K562 (cell line): ENCODE data around the gene CAVIN1. TPM values are rescaled to one million over a fixed set of nuclear protein-coding genes. Genes with fewer than 3 reads are reported as not detected.
"Not testable (repeated sequence)": the region's sequence is repeated elsewhere in the genome, so short reads cannot be mapped to it uniquely, and the experiment has no call there.

Experiments used
- ATAC-seq: fragments of 200-7000 bp; cut with Tn5 transposase; 3 replicates; pipeline ENCODE4 v1.9.1; 2020; ENCODE audit warnings: moderate library complexity
- BruUV-seq: library from RNA; stranded (reverse); fragments of 400-500 nt; replicated peaks from 2 replicates; lab custom pipeline; 2021; lab: Mats Ljungman, UMichigan
- CTCF ChIA-PET: fragments of 300-600 bp; formaldehyde crosslinking; extraction: SDS; loops from one replicate; lab custom pipeline; 2021; ENCODE audit warnings: low intra/inter-chr PET ratio; lab: Yijun Ruan, JAX
- POLR2A ChIA-PET: fragments of 300-600, 350-650 bp; sonication (Branson Sonifier 250); formaldehyde crosslinking; extraction: SDS; loops from one replicate; lab custom pipeline; 2021; ENCODE audit warnings: antibody characterized with exemption, inconsistent platforms; lab: Yijun Ruan, JAX
- DNase-seq, 4 experiments: peaks; one replicate each; pipeline versions ENCODE4 v3.0.0 to v3.0.0-alpha.2; 2011 to 2018; ENCODE audit warnings: low spot score in 3 of 4, mixed read lengths in 3 of 4; ENCODE audit errors: extremely low read depth in 1 of 4
- FAIRE-seq: peaks from 2 replicates; lab custom pipeline; 2011; peaks lifted over from hg19 to GRCh38; lab: Jason Lieb, UNC
- H2AFZ ChIP-seq: 2 replicates; pipeline ENCODE4 v1.6.0; 2011; ENCODE audit warnings: low read depth, low read length, control low read depth, inconsistent platforms
- H3K27ac ChIP-seq: fragments of 200-600 bp; 3 replicates; pipeline ENCODE4 v1.8.0; 2011; ENCODE audit warnings: low read depth, mild to moderate bottlenecking, control low read depth, inconsistent platforms, low read length, moderate library complexity, mixed read lengths; ENCODE audit errors: extremely low read depth
- H3K27me3 ChIP-seq, 2 experiments: fragments of 300-600 bp in 1 of 2; 2 replicates in 1 of 2; 3 replicates in 1 of 2; pipeline versions ENCODE4 v1.6.0 to v1.8.0; 2011; ENCODE audit warnings: inconsistent platforms in 2 of 2, low read length in 2 of 2, mild to moderate bottlenecking in 1 of 2, mixed read lengths in 1 of 2, moderate library complexity in 1 of 2; ENCODE audit not compliant: control insufficient read depth in 2 of 2, insufficient read depth in 2 of 2
- H3K36me3 ChIP-seq: fragments of 300-600 bp; 3 replicates; pipeline ENCODE4 v1.8.0; 2011; ENCODE audit warnings: mild to moderate bottlenecking, low read length, inconsistent platforms; ENCODE audit not compliant: control insufficient read depth, insufficient read depth
- H3K4me1 ChIP-seq, 2 experiments: fragments of 200-600 bp in 1 of 2; replicated peaks in 1 of 2; 2 replicates in 1 of 2; 3 replicates in 1 of 2; pipeline versions ENCODE4 v1.5.1 to v1.8.0; 2011; ENCODE audit warnings: inconsistent platforms in 2 of 2, low read length in 2 of 2, mild to moderate bottlenecking in 1 of 2, mixed read lengths in 1 of 2, moderate library complexity in 1 of 2; ENCODE audit not compliant: control insufficient read depth in 2 of 2, insufficient read depth in 2 of 2
- H3K4me2 ChIP-seq: 2 replicates; pipeline ENCODE4 v1.6.1; 2011; ENCODE audit warnings: low read length, control low read depth, inconsistent platforms, mixed read lengths; ENCODE audit not compliant: insufficient read depth
- H3K4me3 ChIP-seq: fragments of 200-600 bp; sonication (generic), shearing (Covaris generic); 2 replicates; pipeline ENCODE4 v1.5.1; 2016; ENCODE audit warnings: control low read depth, inconsistent platforms
- H3K79me2 ChIP-seq: fragments of 200-600 bp; 3 replicates; pipeline ENCODE4 v1.8.0; 2011; ENCODE audit warnings: low read length, inconsistent platforms; ENCODE audit not compliant: control insufficient read depth, insufficient read depth
- H3K9ac ChIP-seq, 2 experiments: 2 replicates each; pipeline versions ENCODE4 v1.6.0 to v1.6.1; 2011; ENCODE audit warnings: low read depth in 2 of 2, low read length in 2 of 2, control low read depth in 1 of 2, inconsistent platforms in 1 of 2, mild to moderate bottlenecking in 1 of 2, mixed read lengths in 1 of 2; ENCODE audit not compliant: insufficient read depth in 1 of 2
- H3K9me1 ChIP-seq: one replicate; pipeline ENCODE4 v1.6.0; 2011; ENCODE audit warnings: inconsistent platforms, mild to moderate bottlenecking, low read length, moderate library complexity; ENCODE audit not compliant: control insufficient read depth, insufficient read depth
- H3K9me3 ChIP-seq: replicated peaks from 2 replicates; pipeline ENCODE4 v1.5.1; 2011; ENCODE audit warnings: low read depth, low read length, inconsistent platforms; ENCODE audit not compliant: control insufficient read depth, insufficient read depth
- H4K20me1 ChIP-seq: replicated peaks from 2 replicates; pipeline ENCODE4 v1.6.1; 2011; ENCODE audit warnings: low read length, inconsistent platforms, mixed read lengths; ENCODE audit not compliant: control insufficient read depth, insufficient read depth
- BCOR ChIP-seq: fragments of 450-650 bp; IDR thresholded peaks from 2 replicates; pipeline ENCODE4 v1.6.1; 2016
- GABPA ChIP-seq: fragments of 200-800 bp; sonication (Bioruptor generic); conservative IDR thresholded peaks from 2 replicates; pipeline ENCODE4 v1.6.1; 2016; ENCODE audit warnings: low read depth, missing genetic modification characterization, missing compliant biosample characterization
- LCOR ChIP-seq: sonication (generic); formaldehyde crosslinking; IDR thresholded peaks from 2 replicates; pipeline ENCODE4 v1.8.0; 2022; ENCODE audit warnings: mild to moderate bottlenecking, missing genetic modification reagents
- LEF1 ChIP-seq: fragments of 450-650 bp; IDR thresholded peaks from 2 replicates; pipeline ENCODE4 v1.6.1; 2016; ENCODE audit warnings: mild to moderate bottlenecking
- NFIC ChIP-seq: fragments of 450-650 bp; IDR thresholded peaks from 2 replicates; pipeline ENCODE4 v1.6.1; 2017; ENCODE audit warnings: mild to moderate bottlenecking, inconsistent platforms
- NR2C2 ChIP-seq, 2 experiments: fragments of 200-800 bp in 1 of 2; sonication (Bioruptor generic) in 1 of 2; sonication (generic) in 1 of 2; formaldehyde crosslinking in 1 of 2; IDR thresholded peaks; 2 replicates each; pipeline versions ENCODE4 v1.6.1 to v1.8.0; 2016 to 2022; ENCODE audit warnings: mild to moderate bottlenecking in 1 of 2, missing compliant biosample characterization in 1 of 2, missing genetic modification characterization in 1 of 2, missing genetic modification reagents in 1 of 2
- PTTG1 ChIP-seq: fragments of 450-650 bp; IDR thresholded peaks from 2 replicates; pipeline ENCODE4 v1.6.1; 2016; ENCODE audit warnings: low read depth, mild to moderate bottlenecking, missing genetic modification characterization, missing compliant biosample characterization
- RFX1 ChIP-seq: fragments of 450-650 bp; IDR thresholded peaks from 2 replicates; pipeline ENCODE4 v1.6.1; 2016; ENCODE audit warnings: mild to moderate bottlenecking, moderate library complexity
- SIX5 ChIP-seq, 2 experiments: IDR thresholded peaks; 2 replicates each; pipeline ENCODE4 v1.6.1; 2011; ENCODE audit warnings: low read length in 2 of 2, borderline replicate concordance in 1 of 2, low read depth in 1 of 2, mild to moderate bottlenecking in 1 of 2, moderate library complexity in 1 of 2; ENCODE audit not compliant: insufficient read depth in 1 of 2
- SMARCE1 ChIP-seq: fragments of 450-650 bp; IDR thresholded peaks from 2 replicates; pipeline ENCODE4 v1.7.1; 2016; ENCODE audit warnings: mild to moderate bottlenecking
- SPI1 ChIP-seq: IDR thresholded peaks from 2 replicates; pipeline ENCODE4 v1.6.1; 2011; ENCODE audit warnings: low read depth, low read length, control low read depth, borderline replicate concordance
- ZNF121 ChIP-seq: sonication (generic); formaldehyde crosslinking; conservative IDR thresholded peaks from 2 replicates; pipeline ENCODE4 v1.8.0; 2022; ENCODE audit warnings: missing genetic modification reagents
- WGBS: fragments of 100-300 bp; shearing (Covaris generic); methylation state at CpG from one replicate; pipeline ENCODE4 v1.1.6; 2016; ENCODE audit warnings: low coverage, mixed read lengths; ENCODE audit not compliant: insufficient coverage; ENCODE audit errors: missing lambda C conversion rate; 5-methylcytosine and 5-hydroxymethylcytosine counted together
- in situ Hi-C: fragments of 300-500 bp; cut with MboI; formaldehyde crosslinking; loops from 4 replicates; pipeline ENCODE4 v1.15.0; 2018; ENCODE audit warnings: inconsistent platforms, mixed read lengths
- intact Hi-C: fragments of 100-400 bp; cut with micrococcal nuclease; formaldehyde crosslinking; loops from 2 replicates; pipeline ENCODE4 v1.14.2; 2022
- polyA plus RNA-seq, 8 experiments: library from polyadenylated mRNA; depleted of rRNA in 4 of 8; stranded (reverse) in 5 of 8; unstranded in 3 of 8; fragments of >200 nt; fragmentation: Nextera tagmentation in 2 of 8; fragmentation: Illumina TruSeq in 1 of 8; extraction: Ambion mirVana in 2 of 8; extraction: Trizol in 1 of 8; gene quantifications; 2 replicates each; pipeline versions ENCODE4 v1.2.1 to v1.2.3, GENCODE V29; 2011 to 2014; ENCODE audit warnings: inconsistent platforms in 1 of 8, missing spikeins in 1 of 8
- total RNA-seq, 7 experiments: library from RNA; depleted of rRNA in 6 of 7; stranded (reverse); fragments of >200 nt in 6 of 7; fragmentation: Illumina TruSeq in 2 of 7; extraction: Trizol in 2 of 7; gene quantifications; 2 replicates each; pipeline versions ENCODE4 v1.2.1 to v1.2.3, GENCODE V29; 2011 to 2021; ENCODE audit warnings: low replicate concordance in 1 of 7
- TF ChIP-seq, protein P1 (sequence below): fragments of 450-650 bp; IDR thresholded peaks from 2 replicates; pipeline ENCODE4 v1.6.1; 2016
- TF ChIP-seq, protein P2 (sequence below): IDR thresholded peaks from 2 replicates; pipeline ENCODE4 v1.6.1; 2012; ENCODE audit warnings: low read depth, low read length, improper control_type of control experiment, borderline replicate concordance

CAVIN1 gene
- total and polyA plus RNA-seq, 9 of the 15 experiments (the other 6 are each of a cell fraction or from before 2014, with no cell fraction given) = 6.8 to 162 (median 74.5) TPM

DNA sequence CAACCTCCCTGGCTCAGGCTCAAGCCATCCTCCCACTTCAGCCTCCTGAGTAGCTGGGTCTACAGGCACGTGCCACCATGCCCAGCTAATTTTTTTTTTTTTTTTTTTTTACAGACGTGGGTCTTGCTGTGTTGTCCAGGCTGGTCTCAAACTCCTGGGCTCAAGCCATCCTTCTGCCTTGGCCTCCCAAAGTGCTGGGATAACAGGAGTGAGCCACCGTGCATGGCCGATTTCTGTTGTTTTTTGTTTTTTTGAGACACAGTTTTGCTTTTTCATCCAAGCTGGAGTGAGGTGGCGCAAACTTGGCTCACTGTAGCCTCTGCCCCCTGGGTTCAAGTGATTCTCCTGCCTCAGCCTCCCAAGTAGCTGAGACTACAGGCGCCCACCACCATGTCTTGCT is 31.9 kb upstream of the CAVIN1 start:
- H3K36me3 ChIP-seq, DNase-seq, ATAC-seq, H3K9me3 ChIP-seq, H4K20me1 ChIP-seq, H3K27me3 ChIP-seq, H3K4me2 ChIP-seq, H3K27ac ChIP-seq, FAIRE-seq, in situ Hi-C loops, H2AFZ ChIP-seq, CTCF ChIA-PET, H3K4me3 ChIP-seq, H3K9ac ChIP-seq, H3K9me1 ChIP-seq, BruUV-seq: not testable (repeated sequence)
- Histone ChIP-seq H3K79me2 (peaks cover 24% of the 10 kb centered on the region), H3K4me1 (peaks cover 23 to 25% of the 10 kb centered on the region in 2 experiments)
- POLR2A ChIA-PET = interaction anchor here (0.6 kb wide), 1 partner anchor 744 kb away, joined by 4 read pairs; no protein-coding TSS in a partner anchor
- TF ChIP-seq BCOR (peak; percentile 60), ZNF121 (peak; percentile 88)
- intact Hi-C loops = loop anchor here (5.0 kb wide), 1 partner anchor 133 kb away; no protein-coding TSS in a partner anchor
- 65% methylated on average over 6 of the region's 6 CpGs for WGBS

DNA sequence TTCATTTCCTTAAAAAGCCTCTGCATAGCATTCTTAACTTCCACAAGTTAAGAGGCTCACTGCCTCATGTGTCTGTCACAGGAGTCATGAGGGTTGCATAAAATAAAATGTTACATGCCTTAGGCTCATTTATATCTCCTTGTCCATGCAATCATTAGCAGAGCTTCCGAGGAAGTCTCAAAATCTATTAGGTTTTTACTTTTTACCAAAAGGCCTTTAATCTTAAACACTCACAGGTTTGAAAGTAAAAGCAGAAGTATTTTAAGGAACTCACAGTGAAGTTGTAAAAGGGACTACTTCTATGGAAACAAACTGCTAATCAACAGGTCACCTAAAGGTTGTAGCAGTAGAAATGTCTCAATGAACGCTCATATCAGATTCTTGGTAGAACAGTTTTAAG is 30.4 kb upstream of the CAVIN1 start:
- Histone ChIP-seq H3K9me1 (no peaks in the 10 kb centered on the region), H3K9ac (no peak overlapping the region), H3K9me3 (no peaks in the 10 kb centered on the region), H3K36me3 (no peaks in the 10 kb centered on the region), H3K27ac (peak overlapping the region; percentile 13; the same call in 1 of the 3 replicates), H3K4me3 (no peak overlapping the region), H3K79me2 (peaks cover 9% of the 10 kb centered on the region), H4K20me1 (no peaks in the 10 kb centered on the region), H2AFZ (peak overlapping the region; percentile 66), H3K4me1 (peaks cover 23 to 27% of the 10 kb centered on the region in 2 experiments), H3K27me3 (no peaks in the 10 kb centered on the region), H3K4me2 (no peak overlapping the region)
- no peak for ATAC-seq
- peak; percentile 23 for FAIRE-seq
- in situ Hi-C loops = no loop called here
- BruUV-seq = no TSS peak
- no peak for DNase-seq
- intact Hi-C loops = no loop called here
- TF ChIP-seq NR2C2 (CRISPR knock-in tag; IDR thresholded peaks at IDR 0.05) (no peak), NR2C2 (tag; IDR thresholded peaks at IDR 0.05) (peak; percentile 40; the same call in 1 of the 2 replicates), SIX5 (IDR thresholded peaks at IDR 0.05; ENCODE audit: borderline replicate concordance in 1 of 2, insufficient read depth in 1 of 2, low read depth in 1 of 2, low read length in 2 of 2) (no peak), LEF1 (peak; percentile 18; the same call in 1 of the 2 replicates), LCOR (CRISPR knock-in tag) (no peak), RFX1 (no peak), SMARCE1 (0 out of 2 replicates have a peak, but pooled peaks have one; percentile 28), GABPA (no peak), SPI1 (peak; percentile 74; the same call in 1 of the 2 replicates), PTTG1 (tag) (no peak), NFIC (no peak)
- TF ChIP-seq, protein P1, sequence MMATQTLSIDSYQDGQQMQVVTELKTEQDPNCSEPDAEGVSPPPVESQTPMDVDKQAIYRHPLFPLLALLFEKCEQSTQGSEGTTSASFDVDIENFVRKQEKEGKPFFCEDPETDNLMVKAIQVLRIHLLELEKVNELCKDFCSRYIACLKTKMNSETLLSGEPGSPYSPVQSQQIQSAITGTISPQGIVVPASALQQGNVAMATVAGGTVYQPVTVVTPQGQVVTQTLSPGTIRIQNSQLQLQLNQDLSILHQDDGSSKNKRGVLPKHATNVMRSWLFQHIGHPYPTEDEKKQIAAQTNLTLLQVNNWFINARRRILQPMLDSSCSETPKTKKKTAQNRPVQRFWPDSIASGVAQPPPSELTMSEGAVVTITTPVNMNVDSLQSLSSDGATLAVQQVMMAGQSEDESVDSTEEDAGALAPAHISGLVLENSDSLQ = 0 out of 2 replicates have a peak, but pooled peaks have one; percentile 15
- TF ChIP-seq, protein P2, sequence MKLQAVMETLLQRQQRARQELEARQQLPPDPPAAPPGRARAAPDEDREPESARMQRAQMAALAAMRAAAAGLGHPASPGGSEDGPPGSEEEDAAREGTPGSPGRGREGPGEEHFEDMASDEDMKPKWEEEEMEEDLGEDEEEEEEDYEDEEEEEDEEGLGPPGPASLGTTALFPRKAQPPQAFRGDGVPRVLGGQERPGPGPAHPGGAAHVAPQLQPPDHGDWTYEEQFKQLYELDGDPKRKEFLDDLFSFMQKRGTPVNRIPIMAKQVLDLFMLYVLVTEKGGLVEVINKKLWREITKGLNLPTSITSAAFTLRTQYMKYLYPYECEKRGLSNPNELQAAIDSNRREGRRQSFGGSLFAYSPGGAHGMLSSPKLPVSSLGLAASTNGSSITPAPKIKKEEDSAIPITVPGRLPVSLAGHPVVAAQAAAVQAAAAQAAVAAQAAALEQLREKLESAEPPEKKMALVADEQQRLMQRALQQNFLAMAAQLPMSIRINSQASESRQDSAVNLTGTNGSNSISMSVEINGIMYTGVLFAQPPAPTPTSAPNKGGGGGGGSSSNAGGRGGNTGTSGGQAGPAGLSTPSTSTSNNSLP = no peak
- ChIA-PET CTCF (no interaction called here), POLR2A (interaction anchor here (1.2 kb wide), 1 partner anchor 12 kb away, joined by 5 read pairs; no protein-coding TSS in a partner anchor)
- 7% methylated on average over 2 of the region's 2 CpGs for WGBS
